AML-193 (cell line): ENCODE results near the gene GNPDA2.
A peak's percentile ranks its signal among the peaks of the same experiment; 100 is the strongest.

Source experiments
- DNase-seq, 2 experiments: peaks; one replicate each; lab custom pipeline; 2025; lab: John Stamatoyannopoulos, UW

GNPDA2 gene

GRCh38 chr4:44679060-44679459, 47.3 kb downstream of the GNPDA2 start:
- no peak for DNase-seq

GRCh38 chr4:44678094-44679041, 48.0 kb downstream of the GNPDA2 start, which contains the start of gene GUF1:
Gene GUF1, plus strand, starts transcription at chr4:44678420. Its CDS starts 203 bp downstream, at chr4:44678623.
- DNase-seq, result peak; percentile 78 to 86

- no peak for DNase-seq
Observed at GRCh38 chr4:44675366-44675765, 51.0 kb downstream of the GNPDA2 start.

- peak; percentile 5 to 45 for DNase-seq
Observed at GRCh38 chr4:44674471-44674870, 51.9 kb downstream of the GNPDA2 start.

- no peak for DNase-seq
Observed at GRCh38 chr4:44671636-44672035, 54.7 kb downstream of the GNPDA2 start.

GRCh38 chr4:44670506-44671199, 55.7 kb downstream of the GNPDA2 start:
- DNase-seq, result no peak

GRCh38 chr4:44668526-44668925, 57.8 kb downstream of the GNPDA2 start:
- DNase-seq, result no peak

- no peak for DNase-seq
Observed at GRCh38 chr4:44663539-44664263, 62.7 kb downstream of the GNPDA2 start.

GRCh38 chr4:44662623-44663005, 63.7 kb downstream of the GNPDA2 start:
- DNase-seq, result peak; percentile 5 to 11

- DNase-seq, result no peak
Observed at GRCh38 chr4:44661940-44662622, 64.3 kb downstream of the GNPDA2 start.

- DNase-seq, result no peak
Observed at GRCh38 chr4:44660396-44660795, 66.0 kb downstream of the GNPDA2 start.

- DNase-seq, result no peak
Observed at GRCh38 chr4:44652002-44652401, 74.4 kb downstream of the GNPDA2 start.
